Skeletal muscle tissue (tissue), 4 donors: ENCODE data around the gene NRROS. TPM values are rescaled to one million over a fixed set of nuclear protein-coding genes. Genes with fewer than 3 reads are reported as not detected.

Source experiments
- H3K27ac ChIP-seq: one replicate; pipeline ENCODE4 v1.7.0; 2013; ENCODE audit warnings: mild to moderate bottlenecking, low read depth, low read length, inconsistent platforms
- H3K27me3 ChIP-seq, 3 donors: one replicate each; pipeline ENCODE4 v1.7.0; 2013; ENCODE audit warnings: low read length in 3 of 3; ENCODE audit not compliant: control insufficient read depth in 3 of 3, insufficient read depth in 3 of 3
- H3K36me3 ChIP-seq, 3 donors: one replicate each; pipeline ENCODE4 v1.7.0; 2013; ENCODE audit warnings: low read length in 3 of 3; ENCODE audit not compliant: control insufficient read depth in 3 of 3, insufficient read depth in 3 of 3
- H3K4me1 ChIP-seq, 3 donors: one replicate each; pipeline ENCODE4 v1.7.0; 2013; ENCODE audit warnings: low read length in 3 of 3, mild to moderate bottlenecking in 3 of 3; ENCODE audit not compliant: control insufficient read depth in 3 of 3, insufficient read depth in 3 of 3
- H3K4me3 ChIP-seq, 3 donors: one replicate each; pipeline ENCODE4 v1.7.0; 2013; ENCODE audit warnings: low read length in 3 of 3
- H3K9ac ChIP-seq, 3 donors: one replicate each; pipeline ENCODE4 v1.7.0; 2013; ENCODE audit warnings: low read length in 3 of 3, mild to moderate bottlenecking in 3 of 3, moderate library complexity in 2 of 3, low read depth in 1 of 3
- H3K9me3 ChIP-seq, 3 donors: one replicate each; pipeline ENCODE4 v1.7.0; 2013; ENCODE audit warnings: low read length in 3 of 3; ENCODE audit not compliant: control insufficient read depth in 3 of 3
- total RNA-seq: library from RNA; depleted of rRNA; stranded (reverse); fragments of >200 nt; gene quantifications from one replicate; pipeline ENCODE4 v1.2.3, GENCODE V29; 2014
- donor health status: Osteomylitis.

NRROS gene
- total RNA-seq, 1 donor from 2014 or later: 1.6 TPM

DNA sequence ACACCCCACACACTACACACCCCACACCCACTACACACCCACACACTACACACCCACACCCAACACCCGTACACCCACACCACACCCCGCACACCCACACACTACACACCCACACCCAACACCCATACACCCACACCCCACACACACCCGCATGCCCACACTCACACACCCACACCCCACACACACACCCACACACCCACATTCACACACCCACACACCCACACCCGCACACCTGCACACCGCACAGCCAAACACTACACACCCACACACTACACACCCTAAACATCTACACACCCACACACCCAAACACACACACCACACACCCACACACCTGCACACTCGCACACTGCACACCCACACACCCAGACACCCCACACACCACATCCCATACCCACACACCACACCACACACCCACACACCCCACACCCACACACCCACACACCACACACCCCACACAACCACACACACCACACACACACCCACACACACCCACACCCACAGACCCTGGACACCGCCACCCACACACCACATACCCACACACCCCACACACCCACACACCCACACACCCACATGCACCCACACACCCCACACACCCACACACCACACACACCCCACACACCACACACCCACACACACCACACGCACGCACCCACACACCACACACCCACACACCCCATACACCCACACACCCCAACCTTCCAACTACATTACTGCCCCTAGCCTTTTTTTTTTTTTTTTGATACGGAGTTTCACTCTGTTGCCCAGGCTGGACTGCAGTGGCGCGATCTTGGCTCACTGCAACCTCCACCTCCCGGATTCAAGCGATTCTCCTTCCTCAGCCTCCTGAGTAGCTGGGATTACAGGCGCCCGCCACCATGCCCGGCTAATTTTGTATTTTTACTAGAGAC, 55.7 kb downstream of the NRROS start:
- H3K9ac ChIP-seq: no peak overlapping the region
- no peaks in the 10 kb centered on the region for H3K36me3 ChIP-seq
- H3K9me3 ChIP-seq: no peaks in the 10 kb centered on the region
- no peak overlapping the region for H3K27ac ChIP-seq
- no peak overlapping the region for H3K4me3 ChIP-seq
- peaks cover 0 to 4% (median 0%) of the 10 kb centered on the region in 3 donors for H3K27me3 ChIP-seq
- no peaks in the 10 kb centered on the region for H3K4me1 ChIP-seq

DNA sequence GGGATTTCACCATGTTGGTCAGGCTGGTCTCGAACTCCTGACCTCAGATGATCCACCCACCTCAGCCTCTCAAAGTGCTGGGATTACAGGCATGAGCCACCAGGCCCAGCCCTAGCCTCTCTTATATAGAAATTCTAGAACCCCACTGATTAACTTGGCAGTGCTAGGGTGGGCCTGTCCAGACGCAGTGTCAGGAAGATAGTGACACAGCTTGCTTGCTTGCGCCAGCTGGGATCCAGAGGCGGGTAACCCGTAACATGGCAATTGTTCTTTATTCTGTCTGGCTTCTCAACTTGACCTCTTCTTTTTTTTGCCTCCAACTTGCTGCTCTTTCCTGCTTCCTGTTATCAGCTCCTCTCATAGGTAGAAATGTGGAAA, 56.3 kb downstream of the NRROS start:
- Histone ChIP-seq H3K4me3 (no peak overlapping the region), H3K27me3 (peaks cover 0 to 4% (median 0%) of the 10 kb centered on the region in 3 donors), H3K36me3 (no peaks in the 10 kb centered on the region), H3K9me3 (no peaks in the 10 kb centered on the region), H3K27ac (no peak overlapping the region), H3K9ac (no peak overlapping the region), H3K4me1 (no peaks in the 10 kb centered on the region)

DNA sequence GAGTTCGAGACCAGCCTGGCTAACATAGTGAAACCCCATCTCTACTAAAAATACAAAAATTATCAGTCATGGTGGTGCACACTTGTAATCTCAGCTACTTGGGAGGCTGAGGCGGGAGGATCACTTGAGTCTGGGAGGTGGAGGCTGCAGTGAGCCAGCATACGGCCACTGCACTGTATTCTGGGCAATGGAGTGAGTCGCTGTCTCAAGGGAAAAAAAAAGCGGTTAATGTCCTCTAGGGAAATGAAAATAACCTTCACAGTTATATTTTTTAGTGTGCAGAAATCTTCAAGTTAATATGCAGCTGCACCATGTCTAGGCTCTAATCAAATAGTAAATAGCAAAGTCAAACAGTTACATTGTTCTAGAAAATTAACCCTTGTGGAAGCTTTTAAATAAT, 57.8 kb downstream of the NRROS start:
- Histone ChIP-seq H3K27ac (no peak overlapping the region), H3K4me1 (no peaks in the 10 kb centered on the region), H3K27me3 (no peaks in the 10 kb centered on the region), H3K4me3 (no peak overlapping the region), H3K9ac (no peak overlapping the region), H3K36me3 (no peaks in the 10 kb centered on the region), H3K9me3 (no peaks in the 10 kb centered on the region)

DNA sequence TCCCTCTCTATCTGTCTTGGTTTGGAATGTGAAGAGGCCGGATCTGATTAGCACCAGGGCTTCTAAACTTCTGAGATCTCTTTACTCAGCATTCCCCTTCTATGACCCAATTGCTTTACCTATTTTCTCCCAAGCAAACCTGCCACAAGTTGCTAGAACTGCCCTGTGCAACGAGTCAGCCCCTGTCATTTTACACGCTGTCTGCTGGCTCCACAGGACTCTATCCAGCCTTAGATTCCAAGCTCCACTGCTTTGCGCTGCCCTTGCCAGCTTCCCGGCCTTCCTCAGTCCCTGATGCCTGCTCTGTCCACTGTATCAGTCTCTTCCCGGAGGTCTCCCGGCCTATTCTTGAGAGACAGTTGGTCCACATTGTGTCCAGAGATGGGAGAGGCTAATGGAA, 60.3 kb downstream of the NRROS start:
- H3K9ac ChIP-seq: no peak overlapping the region
- H3K36me3 ChIP-seq: no peaks in the 10 kb centered on the region
- no peak overlapping the region for H3K27ac ChIP-seq
- H3K4me1 ChIP-seq: no peaks in the 10 kb centered on the region
- H3K9me3 ChIP-seq: no peaks in the 10 kb centered on the region
- no peaks in the 10 kb centered on the region for H3K27me3 ChIP-seq
- H3K4me3 ChIP-seq: no peak overlapping the region

DNA sequence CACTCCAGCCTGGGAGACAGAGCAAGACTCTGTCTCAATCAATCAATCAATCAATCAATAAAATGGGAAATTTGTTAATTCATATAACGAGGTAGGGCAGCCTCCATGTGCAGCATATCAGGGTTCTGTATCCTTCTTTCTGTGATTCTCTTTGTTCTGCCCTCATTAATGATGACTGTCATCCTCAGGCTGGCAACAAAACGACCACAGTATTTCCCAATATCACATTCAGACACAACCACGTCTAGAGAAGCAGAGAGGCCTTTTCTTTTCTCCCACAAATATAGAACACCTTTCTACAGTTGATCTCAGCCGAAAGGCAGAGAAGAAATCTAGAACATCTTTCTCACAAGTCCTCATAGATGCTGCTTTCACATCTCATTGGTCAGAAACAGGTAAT, 61.3 kb downstream of the NRROS start:
- H3K9me3 ChIP-seq: no peaks in the 10 kb centered on the region
- H3K4me1 ChIP-seq: no peaks in the 10 kb centered on the region
- no peak overlapping the region for H3K27ac ChIP-seq
- no peaks in the 10 kb centered on the region for H3K36me3 ChIP-seq
- no peaks in the 10 kb centered on the region for H3K27me3 ChIP-seq
- no peak overlapping the region for H3K9ac ChIP-seq
- H3K4me3 ChIP-seq: no peak overlapping the region

DNA sequence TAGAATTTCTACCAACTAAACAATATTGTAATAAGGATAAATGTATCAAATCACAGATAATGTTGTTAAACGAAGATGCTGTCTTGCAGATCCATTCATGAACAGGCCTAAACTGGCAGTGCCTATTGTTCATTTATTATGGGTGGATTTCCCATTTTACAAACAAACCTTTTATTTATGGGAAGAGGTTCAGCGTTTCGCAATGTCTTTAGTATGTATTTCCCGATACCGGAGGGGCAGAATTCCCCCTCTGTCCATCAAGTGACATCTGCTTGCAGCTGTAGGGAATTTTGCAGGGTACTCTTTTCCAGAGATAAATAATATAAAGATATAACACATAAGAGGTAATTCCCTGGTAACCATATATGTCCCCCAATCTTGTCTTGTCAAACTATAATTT, 66.8 kb downstream of the NRROS start:
- Histone ChIP-seq H3K27ac (no peak overlapping the region), H3K9ac (no peak overlapping the region), H3K27me3 (no peaks in the 10 kb centered on the region), H3K4me1 (peaks cover 3 to 4% (median 3%) of the 10 kb centered on the region in 3 donors), H3K9me3 (no peaks in the 10 kb centered on the region), H3K36me3 (no peaks in the 10 kb centered on the region), H3K4me3 (no peak overlapping the region)

DNA sequence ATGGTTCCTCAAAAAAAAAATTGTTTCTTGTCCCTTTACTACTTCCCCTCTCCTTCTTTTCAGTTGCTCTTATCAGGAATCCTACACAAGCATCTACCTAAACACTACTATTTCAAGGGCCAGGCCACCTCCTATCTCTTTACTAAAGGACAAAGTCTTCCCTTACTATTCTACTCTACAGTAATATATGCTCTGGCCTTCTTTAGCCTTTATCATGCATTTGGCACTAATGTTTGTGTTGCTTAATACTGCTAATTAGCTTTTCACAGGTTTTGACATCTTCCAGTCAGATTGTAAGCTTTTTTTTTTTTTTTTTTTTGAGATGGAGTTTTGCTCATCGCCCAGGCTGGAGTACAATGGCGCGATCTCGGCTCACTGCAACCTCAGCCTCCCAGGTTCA, 67.2 kb downstream of the NRROS start:
- Histone ChIP-seq H3K4me3 (no peak overlapping the region), H3K27ac (no peak overlapping the region), H3K27me3 (no peaks in the 10 kb centered on the region), H3K36me3 (no peaks in the 10 kb centered on the region), H3K9ac (no peak overlapping the region), H3K4me1 (peaks cover 7 to 8% (median 7%) of the 10 kb centered on the region in 3 donors), H3K9me3 (no peaks in the 10 kb centered on the region)

DNA sequence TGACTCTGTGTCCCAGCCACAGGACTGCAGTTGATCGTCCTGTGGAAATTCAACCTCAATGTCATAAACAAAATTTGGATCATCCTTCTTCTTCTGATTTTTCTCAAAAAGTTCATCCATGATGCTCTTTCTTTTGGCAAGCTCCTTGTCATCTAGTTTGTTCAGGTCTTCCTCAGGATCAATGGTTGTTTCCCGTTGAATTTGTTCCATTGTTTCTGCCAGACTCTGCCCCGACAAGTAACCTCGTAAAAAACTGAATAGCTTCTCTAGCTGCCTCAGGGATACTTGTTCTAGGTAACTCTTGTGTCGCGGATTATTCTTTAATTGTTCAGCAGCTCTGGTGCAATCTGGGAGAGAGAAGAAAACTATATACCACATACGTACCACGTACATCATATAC, 68.1 kb downstream of the NRROS start:
- Histone ChIP-seq H3K9ac (no peak overlapping the region), H3K9me3 (no peaks in the 10 kb centered on the region), H3K36me3 (no peaks in the 10 kb centered on the region), H3K27me3 (no peaks in the 10 kb centered on the region), H3K27ac (no peak overlapping the region), H3K4me3 (no peak overlapping the region), H3K4me1 (peaks cover 8 to 10% (median 9%) of the 10 kb centered on the region in 3 donors)

DNA sequence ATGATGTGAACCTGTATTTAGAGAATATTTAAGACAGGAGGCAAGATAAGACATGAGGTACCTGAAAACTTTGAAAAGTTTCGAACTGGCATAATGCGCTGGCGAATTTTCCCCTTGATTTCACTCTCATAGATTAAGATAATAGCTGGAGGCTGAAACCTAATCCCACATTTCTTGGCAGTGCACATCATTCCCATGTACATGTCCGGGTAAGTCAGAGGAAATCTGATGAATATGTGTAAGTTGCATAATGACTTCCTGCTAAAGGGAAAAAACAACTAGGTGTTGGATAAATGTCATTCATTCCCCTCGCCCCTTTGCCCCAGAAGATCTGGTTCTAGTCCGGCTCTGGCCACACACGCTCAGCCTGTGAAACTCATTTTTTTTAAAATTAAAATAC, 69.0 kb downstream of the NRROS start:
- no peak overlapping the region for H3K9ac ChIP-seq
- H3K4me1 ChIP-seq: peaks cover 14 to 18% (median 14%) of the 10 kb centered on the region in 3 donors
- no peaks in the 10 kb centered on the region for H3K27me3 ChIP-seq
- no peak overlapping the region for H3K4me3 ChIP-seq
- H3K36me3 ChIP-seq: no peaks in the 10 kb centered on the region
- no peak overlapping the region for H3K27ac ChIP-seq
- H3K9me3 ChIP-seq: no peaks in the 10 kb centered on the region
